CD14-positive monocyte (primary cell): ENCODE data around the gene MRS2. TPM values are rescaled to one million over a fixed set of nuclear protein-coding genes. Genes with fewer than 3 reads are reported as not detected.
A peak's percentile ranks its signal among the peaks of the same experiment; 100 is the strongest.

Experiments used
- DNase-seq, 3 donors: peaks; one replicate each; pipeline ENCODE4 v3.0.0-alpha.2; 2011 to 2022
- H2AFZ ChIP-seq: 2 replicates; pipeline ENCODE4 v1.6.0; 2012; ENCODE audit warnings: mild to moderate bottlenecking, low read depth, low read length, inconsistent platforms; ENCODE audit not compliant: insufficient read depth, poor library complexity, severe bottlenecking
- H3K27ac ChIP-seq, 2 donors: 1 replicate in 1 of 2; 2 replicates in 1 of 2; pipeline ENCODE4 v1.5.1; 2012 to 2013; ENCODE audit warnings: low read length in 2 of 2, control low read depth in 1 of 2, inconsistent platforms in 1 of 2, low read depth in 1 of 2, mild to moderate bottlenecking in 1 of 2
- H3K27me3 ChIP-seq, 2 donors: one replicate each; pipeline versions ENCODE4 v1.6.0 to v1.6.1; 2011 to 2013; ENCODE audit warnings: low read length in 2 of 2; ENCODE audit not compliant: control insufficient read depth in 2 of 2, insufficient read depth in 2 of 2
- H3K36me3 ChIP-seq, 2 donors: replicated peaks in 1 of 2; 1 replicate in 1 of 2; 2 replicates in 1 of 2; pipeline versions ENCODE4 v1.5.1 to v1.6.1; 2012 to 2013; ENCODE audit warnings: low read length in 2 of 2, control low read depth in 1 of 2, inconsistent platforms in 1 of 2, mild to moderate bottlenecking in 1 of 2; ENCODE audit not compliant: insufficient read depth in 2 of 2, control insufficient read depth in 1 of 2
- H3K4me1 ChIP-seq, 2 donors: 1 replicate in 1 of 2; 2 replicates in 1 of 2; pipeline versions ENCODE4 v1.5.1 to v1.6.1; 2012 to 2013; ENCODE audit warnings: low read length in 2 of 2, control low read depth in 1 of 2, inconsistent platforms in 1 of 2, mild to moderate bottlenecking in 1 of 2, moderate library complexity in 1 of 2; ENCODE audit not compliant: insufficient read depth in 2 of 2, control insufficient read depth in 1 of 2
- H3K4me2 ChIP-seq: replicated peaks from 2 replicates; pipeline ENCODE3; 2012; ENCODE audit warnings: low read length, moderate library complexity, mild to moderate bottlenecking; ENCODE audit not compliant: poor library complexity, severe bottlenecking; ENCODE audit errors: extremely low read depth
- H3K4me3 ChIP-seq, 3 experiments: fragments of 200-600 bp in 1 of 3; sonication (generic) in 1 of 3; replicated peaks in 1 of 3; 1 replicate in 2 of 3; 2 replicates in 1 of 3; pipeline ENCODE4 v1.5.1; 2011 to 2013; ENCODE audit warnings: low read length in 3 of 3, mild to moderate bottlenecking in 3 of 3, control low read depth in 2 of 3, low read depth in 2 of 3, inconsistent platforms in 1 of 3, moderate library complexity in 1 of 3
- H3K79me2 ChIP-seq: 2 replicates; pipeline ENCODE4 v1.6.0; 2012; ENCODE audit warnings: mild to moderate bottlenecking, control low read depth, inconsistent platforms, low read length, moderate library complexity; ENCODE audit not compliant: insufficient read depth
- H3K9ac ChIP-seq: 2 replicates; pipeline ENCODE4 v1.6.0; 2017; ENCODE audit warnings: low read length, mild to moderate bottlenecking; ENCODE audit not compliant: insufficient read depth, poor library complexity, severe bottlenecking
- H3K9me3 ChIP-seq, 2 donors: replicated peaks in 1 of 2; 1 replicate in 1 of 2; 2 replicates in 1 of 2; pipeline versions ENCODE4 v1.5.1 to v1.6.1; 2012 to 2013; ENCODE audit warnings: low read length in 2 of 2, control low read depth in 1 of 2; ENCODE audit not compliant: control insufficient read depth in 1 of 2, insufficient read depth in 1 of 2
- H4K20me1 ChIP-seq: 2 replicates; pipeline ENCODE4 v1.6.0; 2012; ENCODE audit warnings: mild to moderate bottlenecking, low read length, control low read depth, moderate library complexity; ENCODE audit not compliant: insufficient read depth
- H3K27ac Mint-ChIP-seq, 7 donors: one replicate each; pipeline ENCODE4 v1.8.0; 2020; ENCODE audit warnings: mild to moderate bottlenecking in 7 of 7, mixed read lengths in 7 of 7, moderate library complexity in 6 of 7, inconsistent platforms in 2 of 7
- H3K27me3 Mint-ChIP-seq, 3 donors: one replicate each; pipeline ENCODE4 v1.8.0; 2021 to 2022; ENCODE audit warnings: low read depth in 3 of 3, mild to moderate bottlenecking in 3 of 3, mixed read lengths in 3 of 3, moderate library complexity in 3 of 3, inconsistent platforms in 1 of 3
- H3K36me3 Mint-ChIP-seq, 2 donors: one replicate each; pipeline ENCODE4 v1.8.0; 2020; ENCODE audit warnings: mixed read lengths in 2 of 2, inconsistent platforms in 1 of 2, mild to moderate bottlenecking in 1 of 2
- H3K4me1 Mint-ChIP-seq: one replicate; pipeline ENCODE4 v1.8.0; 2020; ENCODE audit warnings: mild to moderate bottlenecking, mixed read lengths
- H3K4me3 Mint-ChIP-seq, 2 donors: one replicate each; pipeline ENCODE4 v1.8.0; 2020; ENCODE audit warnings: mild to moderate bottlenecking in 2 of 2, mixed read lengths in 2 of 2, moderate library complexity in 1 of 2
- H3K9me3 Mint-ChIP-seq, 7 donors: one replicate each; pipeline ENCODE4 v1.8.0; 2020 to 2022; ENCODE audit warnings: mixed read lengths in 7 of 7, mild to moderate bottlenecking in 6 of 7, moderate library complexity in 6 of 7, inconsistent platforms in 2 of 7
- CTCF ChIP-seq: fragments of 200-600 bp; IDR thresholded peaks from one replicate; pipeline ENCODE4 v1.8.0; 2022; ENCODE audit warnings: antibody characterized with exemption, mild to moderate bottlenecking
- WGBS: methylation state at CpG from one replicate; pipeline ENCODE4 v1.1.5; 2013; ENCODE audit warnings: missing lambda C conversion rate; ENCODE audit not compliant: insufficient coverage; 5-methylcytosine and 5-hydroxymethylcytosine counted together
- intact Hi-C, 2 donors: fragments of 100-400 bp; cut with micrococcal nuclease; formaldehyde crosslinking; loops; one replicate each; pipeline versions ENCODE4 v1.15.0 to v1.15.1; 2023
- polyA plus RNA-seq, 3 donors: library from polyadenylated mRNA; depleted of rRNA in 1 of 3; unstranded in 2 of 3; stranded (reverse) in 1 of 3; fragments of 300-500 nt in 2 of 3; fragments of >200 nt in 1 of 3; fragmentation: Illumina TruSeq in 2 of 3; gene quantifications; 1 replicate in 2 of 3; 2 replicates in 1 of 3; pipeline ENCODE4 v1.2.3, GENCODE V29; 2012 to 2021

Gene MRS2
- polyA plus RNA-seq, 3 donors: 8.6 to 21.0 (median 19.3) TPM

DNA sequence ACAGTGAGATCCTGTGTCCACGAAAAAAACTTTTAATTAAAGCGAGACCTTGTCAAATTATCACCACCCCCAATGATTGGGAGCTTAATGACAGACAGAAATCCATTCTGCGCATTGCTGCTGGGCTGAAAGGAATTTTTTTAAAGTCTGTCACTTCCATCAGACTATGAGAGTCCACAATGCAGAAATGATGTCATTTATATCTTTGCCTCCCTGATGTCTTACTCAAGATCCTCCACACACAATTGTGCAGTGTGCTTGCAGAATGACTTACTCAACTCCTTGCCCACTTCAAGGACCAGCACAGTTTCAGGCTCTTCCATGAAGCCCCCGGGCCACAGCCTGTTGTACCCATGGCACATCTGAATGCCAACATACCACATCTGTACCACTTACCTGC is 45.7 kb downstream of the MRS2 start:
- no peak for DNase-seq
- no peaks in the 10 kb centered on the region for H3K27me3 Mint-ChIP-seq

GRCh38 chr6:24448828-24449525 is 46.2 kb downstream of the MRS2 start:
- no peak overlapping the region for H3K4me2 ChIP-seq
- Mint-ChIP-seq H3K4me1 (peaks cover 5% of the 10 kb centered on the region), H3K27me3 (no peaks in the 10 kb centered on the region), H3K36me3 (no peaks in the 10 kb centered on the region), H3K9me3 (no peaks in the 10 kb centered on the region), H3K4me3 (no peak overlapping the region), H3K27ac (peak overlapping the region in 2 of 7 donors; percentile 6 to 16)
- H3K27ac ChIP-seq: no peak overlapping the region
- H3K9ac ChIP-seq: no peak overlapping the region
- no peaks in the 10 kb centered on the region for H3K9me3 ChIP-seq
- no peak overlapping the region for H3K4me3 ChIP-seq
- TF ChIP-seq CTCF: no peak
- intact Hi-C loops: no loop called here
- no peaks in the 10 kb centered on the region for H3K36me3 ChIP-seq
- no peaks in the 10 kb centered on the region for H3K27me3 ChIP-seq
- DNase-seq: no peak
- no peaks in the 10 kb centered on the region for H4K20me1 ChIP-seq
- H3K79me2 ChIP-seq: no peaks in the 10 kb centered on the region
- H2AFZ ChIP-seq: no peak overlapping the region
- H3K4me1 ChIP-seq: no peaks in the 10 kb centered on the region
- WGBS: 83% methylated on average over 9 of the region's 9 CpGs

More for the DNA sequence above, 45.7 kb downstream of the MRS2 start:
- H3K27ac ChIP-seq: no peak overlapping the region
- H3K9me3 ChIP-seq: no peaks in the 10 kb centered on the region
- no peak overlapping the region for H3K9ac ChIP-seq
- H3K4me3 Mint-ChIP-seq: no peak overlapping the region
- H3K36me3 Mint-ChIP-seq: no peaks in the 10 kb centered on the region
- intact Hi-C loops: no loop called here
- H3K9me3 Mint-ChIP-seq: no peaks in the 10 kb centered on the region
- WGBS: 44% methylated on average over 2 of the region's 4 CpGs
- no peaks in the 10 kb centered on the region for H3K36me3 ChIP-seq
- H3K4me1 Mint-ChIP-seq: peaks cover 5% of the 10 kb centered on the region
- no peaks in the 10 kb centered on the region for H3K27me3 ChIP-seq
- no peak overlapping the region for H3K4me2 ChIP-seq
- no peak overlapping the region for H3K27ac Mint-ChIP-seq
- H4K20me1 ChIP-seq: no peaks in the 10 kb centered on the region
- H3K79me2 ChIP-seq: no peaks in the 10 kb centered on the region
- H2AFZ ChIP-seq: no peak overlapping the region
- no peak for TF ChIP-seq CTCF
- no peaks in the 10 kb centered on the region for H3K4me1 ChIP-seq
- no peak overlapping the region for H3K4me3 ChIP-seq
